GM12801 (cell line): ENCODE results near the gene PHGDH.

ENCODE experiments used
- TF ChIP-seq, protein P1 (sequence below): IDR thresholded peaks from one replicate; pipeline ENCODE4 v1.5.1; 2011; ENCODE audit warnings: control low read depth; ENCODE audit not compliant: insufficient read length; ENCODE audit errors: extremely low read depth

Gene PHGDH

DNA sequence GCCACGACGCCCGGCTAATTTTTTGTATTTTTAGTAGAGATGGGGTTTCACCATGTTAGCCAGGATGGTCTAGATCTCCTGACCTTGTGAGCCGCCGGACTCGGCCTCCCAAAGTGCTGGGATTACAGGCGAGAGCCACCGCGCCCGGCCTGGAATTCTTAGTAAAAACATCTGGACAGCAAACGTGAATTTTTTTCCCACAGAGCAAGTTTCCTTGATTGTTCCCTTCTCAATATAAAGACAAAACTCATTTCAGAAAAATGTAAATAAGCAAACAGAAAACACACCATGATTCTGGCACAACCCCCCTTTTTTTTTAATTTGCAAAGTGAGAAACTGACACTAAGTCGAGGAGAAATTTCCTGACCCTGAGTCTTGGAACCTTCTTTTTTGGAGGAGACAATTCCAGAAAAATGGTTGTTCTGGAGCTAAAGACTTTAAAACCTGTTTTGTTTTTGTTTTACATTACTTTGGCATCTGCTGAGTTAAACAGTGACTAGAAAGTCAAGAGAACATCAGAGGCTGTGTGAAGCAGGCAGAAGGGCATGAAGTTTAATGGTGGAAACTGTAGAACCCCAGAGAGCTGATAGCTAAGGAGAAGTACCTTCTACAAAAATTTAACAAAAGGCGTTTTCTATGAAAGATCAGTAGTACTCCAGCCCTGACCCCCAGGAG, 67.3 kb downstream of the PHGDH start:
- TF ChIP-seq, protein P1, sequence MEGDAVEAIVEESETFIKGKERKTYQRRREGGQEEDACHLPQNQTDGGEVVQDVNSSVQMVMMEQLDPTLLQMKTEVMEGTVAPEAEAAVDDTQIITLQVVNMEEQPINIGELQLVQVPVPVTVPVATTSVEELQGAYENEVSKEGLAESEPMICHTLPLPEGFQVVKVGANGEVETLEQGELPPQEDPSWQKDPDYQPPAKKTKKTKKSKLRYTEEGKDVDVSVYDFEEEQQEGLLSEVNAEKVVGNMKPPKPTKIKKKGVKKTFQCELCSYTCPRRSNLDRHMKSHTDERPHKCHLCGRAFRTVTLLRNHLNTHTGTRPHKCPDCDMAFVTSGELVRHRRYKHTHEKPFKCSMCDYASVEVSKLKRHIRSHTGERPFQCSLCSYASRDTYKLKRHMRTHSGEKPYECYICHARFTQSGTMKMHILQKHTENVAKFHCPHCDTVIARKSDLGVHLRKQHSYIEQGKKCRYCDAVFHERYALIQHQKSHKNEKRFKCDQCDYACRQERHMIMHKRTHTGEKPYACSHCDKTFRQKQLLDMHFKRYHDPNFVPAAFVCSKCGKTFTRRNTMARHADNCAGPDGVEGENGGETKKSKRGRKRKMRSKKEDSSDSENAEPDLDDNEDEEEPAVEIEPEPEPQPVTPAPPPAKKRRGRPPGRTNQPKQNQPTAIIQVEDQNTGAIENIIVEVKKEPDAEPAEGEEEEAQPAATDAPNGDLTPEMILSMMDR: no peak

DNA sequence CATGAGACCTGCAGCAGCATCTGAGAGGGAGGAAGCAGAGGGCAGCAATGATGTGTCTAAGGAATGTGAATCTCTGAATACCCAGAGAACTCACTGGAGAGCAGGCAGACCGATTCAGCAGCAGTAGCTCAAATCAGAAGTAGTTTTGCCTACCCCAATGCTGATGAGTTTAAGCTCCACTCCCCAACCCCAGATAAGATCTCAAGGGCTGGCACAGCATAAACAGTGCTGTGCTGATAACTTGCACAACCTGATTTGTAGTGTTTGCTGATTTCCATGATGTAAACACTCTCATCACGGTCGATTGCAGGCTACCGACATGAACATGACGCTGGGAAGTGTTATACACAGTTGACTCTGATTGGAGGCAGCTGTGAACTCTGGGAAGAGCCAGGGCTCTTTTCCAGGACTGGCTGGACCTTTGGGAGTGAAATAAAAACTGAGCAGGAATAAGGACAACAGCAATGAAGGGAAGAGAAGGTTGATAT, 68.2 kb downstream of the PHGDH start:
- TF ChIP-seq, protein P1: no peak

DNA sequence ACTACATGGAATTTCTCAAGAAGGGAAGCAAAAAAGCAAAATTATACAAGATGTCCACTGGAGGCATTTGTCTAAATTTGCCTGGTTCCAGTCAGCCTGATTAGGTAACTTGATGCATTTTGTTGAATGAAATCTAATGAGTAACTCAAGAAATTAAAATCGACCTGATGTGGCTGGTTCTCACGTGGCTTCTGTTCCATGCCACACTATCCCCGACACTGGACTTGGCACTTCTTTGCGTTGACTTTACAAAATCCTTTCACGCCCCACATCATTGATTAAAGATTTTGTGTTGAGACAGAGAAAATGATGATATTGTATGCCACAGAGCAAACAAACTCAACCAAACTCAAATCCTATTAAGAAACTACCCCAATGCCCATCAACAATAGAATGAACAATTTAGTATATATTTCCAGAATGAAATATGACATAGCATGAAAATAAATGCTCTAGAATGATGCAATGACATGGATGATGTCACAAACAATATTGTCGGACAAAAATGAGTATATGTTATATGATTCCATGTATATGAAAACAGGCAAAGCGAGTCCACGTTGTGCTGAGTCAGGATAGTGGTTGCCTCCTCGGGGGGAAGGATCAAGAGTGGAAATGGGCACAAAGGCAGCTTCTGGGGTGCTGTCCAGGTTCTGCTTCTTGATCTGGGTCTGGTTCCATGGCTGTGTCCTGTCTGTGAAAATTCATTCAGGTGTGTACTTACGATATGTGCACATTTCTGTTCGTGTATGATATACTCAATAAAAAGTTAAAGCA, 69.9 kb downstream of the PHGDH start:
- TF ChIP-seq, protein P1: no peak

DNA sequence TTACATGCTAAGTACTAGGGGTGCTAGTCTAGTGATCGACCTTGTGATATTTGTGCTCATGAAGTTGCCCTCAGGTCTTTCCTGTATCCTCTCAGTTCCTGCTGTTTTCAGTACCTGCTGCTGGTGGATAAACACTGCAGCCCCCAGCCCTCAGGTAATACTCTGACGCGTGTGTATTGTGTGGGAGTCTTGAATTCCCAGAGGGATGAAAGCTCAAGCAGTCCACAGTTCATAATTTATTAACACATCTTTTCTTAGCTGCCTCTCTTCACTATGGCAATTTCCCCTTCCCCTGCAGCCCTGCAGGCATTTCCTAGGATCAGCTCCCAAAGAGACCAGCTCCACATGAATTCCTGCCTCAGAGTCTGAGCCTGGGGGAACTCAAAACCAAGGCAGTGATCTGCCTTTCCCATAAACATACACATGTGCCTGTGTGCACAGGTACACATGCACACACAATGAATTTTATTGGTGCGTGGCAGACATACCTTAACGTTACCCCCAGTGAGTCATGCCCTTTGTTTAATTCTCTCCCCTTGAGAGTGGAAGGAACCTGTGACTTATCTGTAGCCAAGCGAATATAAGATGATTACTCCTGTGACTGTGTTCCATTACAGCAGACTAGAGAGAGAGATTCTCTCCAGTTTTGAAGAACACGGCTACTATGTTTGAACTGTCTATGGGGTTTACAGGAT, 71.0 kb downstream of the PHGDH start:
- TF ChIP-seq, protein P1: no peak

DNA sequence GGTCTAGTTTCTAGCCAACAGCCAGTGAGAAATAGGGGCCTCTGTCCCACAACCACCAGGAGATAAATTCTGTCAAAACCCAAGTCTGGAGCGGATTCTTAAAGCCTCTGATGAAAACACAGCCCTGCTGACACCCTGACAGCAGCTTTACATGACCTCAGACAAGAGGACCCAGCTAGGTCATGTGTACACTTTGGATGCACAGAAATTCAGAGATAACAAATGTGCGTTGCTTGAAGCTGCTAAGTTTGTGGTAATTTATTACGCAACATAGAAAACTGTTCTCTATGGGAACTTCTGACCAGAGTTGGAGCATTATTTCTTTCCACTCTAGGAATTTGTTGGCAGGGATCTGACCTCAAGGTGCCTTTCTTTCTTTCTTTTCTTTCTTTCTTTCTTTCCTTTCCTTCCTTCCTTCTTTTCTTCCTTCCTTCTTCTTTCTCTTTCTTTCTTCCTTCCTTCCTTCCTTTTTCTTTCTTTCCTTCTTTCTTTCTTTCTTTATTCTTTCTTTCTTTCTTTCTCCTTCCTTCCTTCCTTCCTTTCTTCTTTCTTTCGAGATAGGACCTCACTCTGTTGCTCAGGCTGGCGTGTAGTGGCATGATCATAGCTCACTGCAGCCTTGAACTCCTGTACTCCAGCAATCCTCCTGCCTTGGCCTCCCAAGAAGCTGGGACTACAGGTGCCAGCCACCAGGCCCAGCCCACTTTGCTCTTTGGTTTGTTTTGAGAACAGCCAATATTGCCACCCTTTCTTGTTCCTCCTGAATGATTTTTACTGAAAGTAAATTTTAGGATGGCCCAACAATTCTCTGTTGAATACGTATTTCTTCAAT, 71.8 kb downstream of the PHGDH start:
- TF ChIP-seq, protein P1: no peak

DNA sequence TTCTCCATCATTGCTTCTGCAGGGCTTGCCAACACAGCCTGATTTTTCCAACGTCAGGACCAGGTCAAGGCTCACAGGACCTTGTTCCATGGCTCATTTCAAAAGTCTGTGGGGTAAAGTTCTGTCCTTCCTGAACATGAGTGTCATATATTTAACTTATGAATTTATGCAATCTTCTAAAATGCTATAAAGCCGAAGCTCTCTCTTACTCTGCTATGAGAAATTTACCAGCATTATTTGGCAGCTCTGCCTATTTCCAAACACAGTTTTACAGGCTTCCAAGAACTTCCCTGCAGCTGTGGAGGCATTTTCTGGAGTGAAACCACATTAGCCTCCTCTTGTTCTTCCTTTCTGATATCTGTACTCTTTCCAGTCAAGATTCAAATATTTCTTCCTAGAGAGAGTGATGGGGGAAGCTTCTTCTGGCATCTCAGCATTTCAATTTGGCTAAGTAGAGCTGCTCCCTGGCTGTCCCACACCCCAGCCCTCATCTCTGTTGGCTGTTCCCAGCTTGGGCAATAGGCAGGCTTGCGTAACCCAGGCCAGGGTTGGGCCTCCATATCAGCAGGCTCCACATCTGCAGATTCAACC, 72.6 kb downstream of the PHGDH start:
- TF ChIP-seq, protein P1: no peak

DNA sequence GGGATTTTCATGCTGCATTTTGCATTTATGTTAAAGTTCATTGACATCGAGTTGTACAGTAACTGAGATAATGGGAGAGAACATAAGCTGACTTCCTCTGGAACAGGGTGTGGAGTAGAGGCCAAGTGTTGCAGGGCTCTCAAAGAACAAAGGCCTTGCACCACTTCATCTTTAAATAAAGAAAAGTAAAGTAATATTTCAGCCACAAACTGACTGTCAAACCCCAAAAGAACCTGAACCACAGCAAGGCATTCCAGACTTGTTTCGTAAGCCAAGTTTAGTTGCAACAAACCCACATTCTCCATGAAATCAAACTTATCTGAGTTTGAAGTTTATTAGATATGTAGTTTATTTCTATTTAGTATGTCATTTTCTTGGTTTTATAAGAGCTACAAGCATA, 76.0 kb downstream of the PHGDH start:
- TF ChIP-seq, protein P1: no peak
